ENCODE results near the gene GRIK3. TPM values are rescaled to one million over a fixed set of nuclear protein-coding genes. Genes with fewer than 3 reads are reported as not detected.

Gene GRIK3
- total RNA-seq, 1 donor from 2014 or later: not detected

- DNase-seq (ENCODE audit: low read depth): no peak
Measured at GRCh38 chr1:37015713-37016112, 18.6 kb downstream of the GRIK3 start.

GRCh38 chr1:37012226-37012625 lies 22.1 kb downstream of the GRIK3 start:
- no peak for DNase-seq (ENCODE audit: low read depth)

- no peak for DNase-seq (ENCODE audit: low read depth)
Measured at GRCh38 chr1:37010011-37010410, 24.3 kb downstream of the GRIK3 start.

- no peak for DNase-seq (ENCODE audit: low read depth)
Measured at GRCh38 chr1:37009521-37009920, 24.8 kb downstream of the GRIK3 start.

GRCh38 chr1:37006132-37006868 lies 28.0 kb downstream of the GRIK3 start:
- DNase-seq (ENCODE audit: low read depth): no peak

- no peak for DNase-seq (ENCODE audit: low read depth)
Measured at GRCh38 chr1:37002898-37003297, 31.4 kb downstream of the GRIK3 start.

- DNase-seq (ENCODE audit: low read depth): no peak
Measured at GRCh38 chr1:37001703-37002102, 32.6 kb downstream of the GRIK3 start.

- no peak for DNase-seq (ENCODE audit: low read depth)
Measured at GRCh38 chr1:36996106-36996505, 38.2 kb downstream of the GRIK3 start.

GRCh38 chr1:36994868-36995267 lies 39.4 kb downstream of the GRIK3 start:
- no peak for DNase-seq (ENCODE audit: low read depth)

GRCh38 chr1:36994294-36994693 lies 40.0 kb downstream of the GRIK3 start:
- DNase-seq (ENCODE audit: low read depth): no peak

- DNase-seq (ENCODE audit: low read depth): no peak
Measured at GRCh38 chr1:36992139-36992943, 42.0 kb downstream of the GRIK3 start.

GRCh38 chr1:36991551-36991950 lies 42.8 kb downstream of the GRIK3 start:
- no peak for DNase-seq (ENCODE audit: low read depth)

- DNase-seq (ENCODE audit: low read depth): no peak
Measured at GRCh38 chr1:36990928-36991327, 43.4 kb downstream of the GRIK3 start.

GRCh38 chr1:36989241-36989640 lies 45.1 kb downstream of the GRIK3 start:
- no peak for DNase-seq (ENCODE audit: low read depth)

- DNase-seq (ENCODE audit: low read depth): no peak
Measured at GRCh38 chr1:36988741-36989193, 45.5 kb downstream of the GRIK3 start.

- no peak for DNase-seq (ENCODE audit: low read depth)
Measured at GRCh38 chr1:36988321-36988720, 46.0 kb downstream of the GRIK3 start.

- DNase-seq (ENCODE audit: low read depth): no peak
Measured at GRCh38 chr1:36987276-36987675, 47.0 kb downstream of the GRIK3 start.

GRCh38 chr1:36986241-36986985 lies 47.9 kb downstream of the GRIK3 start:
- no peak for DNase-seq (ENCODE audit: low read depth)

GRCh38 chr1:36984675-36985074 lies 49.6 kb downstream of the GRIK3 start:
- no peak for DNase-seq (ENCODE audit: low read depth)

GRCh38 chr1:36984026-36984425 lies 50.3 kb downstream of the GRIK3 start:
- no peak for DNase-seq (ENCODE audit: low read depth)

GRCh38 chr1:36982709-36983108 lies 51.6 kb downstream of the GRIK3 start:
- DNase-seq (ENCODE audit: low read depth): no peak
